HEK293 (cell line): Measurements from ENCODE around the gene IPO13.
A peak's percentile ranks its signal among the peaks of the same experiment; 100 is the strongest.

Source experiments
- CTCF ChIA-PET: fragments of 350-600 bp; formaldehyde crosslinking; extraction: SDS; loops from one replicate; lab custom pipeline; 2021; ENCODE audit warnings: antibody characterized with exemption; lab: Yijun Ruan, JAX
- POLR2A ChIA-PET: fragments of 300-600 bp; formaldehyde crosslinking; extraction: SDS; loops from one replicate; lab custom pipeline; 2020; ENCODE audit warnings: antibody characterized with exemption, inconsistent platforms; lab: Yijun Ruan, JAX
- H3K27ac ChIP-seq: fragments of 200-500 bp; sonication (Bioruptor generic); 2 replicates; pipeline ENCODE4 v1.5.1; 2014; ENCODE audit warnings: low read depth, low read length, control low read depth, inconsistent platforms; ENCODE audit errors: extremely low read depth
- H3K36me3 ChIP-seq, 2 experiments: fragments of 200-500 bp in 1 of 2; sonication (Bioruptor generic) in 1 of 2; 1 replicate in 1 of 2; 2 replicates in 1 of 2; pipeline ENCODE4 v1.5.1; 2014 to 2017; ENCODE audit warnings: inconsistent platforms in 2 of 2, low read length in 2 of 2; ENCODE audit not compliant: control insufficient read depth in 2 of 2, insufficient read depth in 1 of 2
- H3K4me1 ChIP-seq: fragments of 200-500 bp; sonication (Bioruptor generic); 2 replicates; pipeline ENCODE4 v1.5.1; 2014; ENCODE audit warnings: mild to moderate bottlenecking, low read length, inconsistent platforms; ENCODE audit not compliant: control insufficient read depth, insufficient read depth
- H3K4me3 ChIP-seq: 2 replicates; pipeline ENCODE4 v1.5.1; 2011; ENCODE audit warnings: low read depth, mild to moderate bottlenecking, control low read depth, low read length, moderate library complexity
- H3K9me3 ChIP-seq: fragments of 200-500 bp; sonication (Bioruptor generic); 2 replicates; pipeline ENCODE4 v1.5.1; 2014; ENCODE audit warnings: low read depth, low read length, inconsistent platforms; ENCODE audit not compliant: control insufficient read depth, insufficient read depth
- AEBP2 ChIP-seq: fragments of 450-650 bp; formaldehyde crosslinking; IDR thresholded peaks from 2 replicates; pipeline ENCODE4 v1.5.1; 2016; ENCODE audit warnings: missing biosample characterization, missing genetic modification characterization, borderline replicate concordance
- GLI2 ChIP-seq: fragments of 450-650 bp; formaldehyde crosslinking; IDR thresholded peaks from 2 replicates; pipeline ENCODE4; 2017; ENCODE audit warnings: missing biosample characterization, missing genetic modification characterization, low read depth, borderline replicate concordance
- KLF10 ChIP-seq: fragments of 450-650 bp; IDR thresholded peaks from 2 replicates; pipeline ENCODE4 v1.5.1; 2018; ENCODE audit warnings: missing biosample characterization, mild to moderate bottlenecking, missing genetic modification characterization
- PRDM10 ChIP-seq: fragments of 450-650 bp; formaldehyde crosslinking; IDR thresholded peaks from 2 replicates; pipeline ENCODE4 v1.5.1; 2016; ENCODE audit warnings: missing biosample characterization, missing genetic modification characterization
- SP7 ChIP-seq: fragments of 450-650 bp; formaldehyde crosslinking; IDR thresholded peaks from 2 replicates; pipeline ENCODE4 v1.5.1; 2016; ENCODE audit warnings: missing biosample characterization, missing genetic modification characterization
- TRIM28 ChIP-seq: IDR thresholded peaks from 2 replicates; pipeline ENCODE4 v1.6.1; 2011; ENCODE audit warnings: low read length, control low read depth, borderline replicate concordance
- YY2 ChIP-seq: fragments of 450-650 bp; formaldehyde crosslinking; IDR thresholded peaks from 2 replicates; pipeline ENCODE4 v1.5.1; 2016; ENCODE audit warnings: missing biosample characterization, missing genetic modification characterization
- ZBTB17 ChIP-seq: fragments of 450-650 bp; formaldehyde crosslinking; IDR thresholded peaks from 2 replicates; pipeline ENCODE4 v1.5.1; 2016; ENCODE audit warnings: missing biosample characterization, missing genetic modification characterization
- ZBTB8A ChIP-seq: fragments of 450-650 bp; formaldehyde crosslinking; IDR thresholded peaks from 2 replicates; pipeline ENCODE4 v1.5.1; 2016; ENCODE audit warnings: missing biosample characterization, missing genetic modification characterization
- ZNF473 ChIP-seq: fragments of 450-650 bp; formaldehyde crosslinking; IDR thresholded peaks from 2 replicates; pipeline ENCODE4 v1.5.1; 2017; ENCODE audit warnings: missing biosample characterization, missing genetic modification characterization
- ZNF660 ChIP-seq: fragments of 450-650 bp; IDR thresholded peaks from 2 replicates; pipeline ENCODE4 v1.5.1; 2018; ENCODE audit warnings: missing biosample characterization, mild to moderate bottlenecking, missing genetic modification characterization
- ZSCAN23 ChIP-seq: fragments of 450-650 bp; formaldehyde crosslinking; IDR thresholded peaks from 2 replicates; pipeline ENCODE4 v1.5.1; 2016; ENCODE audit warnings: missing biosample characterization, missing genetic modification characterization
- TF ChIP-seq, protein P1 (sequence below): fragments of 450-650 bp; formaldehyde crosslinking; IDR thresholded peaks from 2 replicates; pipeline ENCODE4 v1.5.1; 2016; ENCODE audit warnings: missing biosample characterization, missing genetic modification characterization
- TF ChIP-seq, protein P2 (sequence below): fragments of 450-650 bp; formaldehyde crosslinking; IDR thresholded peaks from 2 replicates; pipeline ENCODE4 v1.5.1; 2016; ENCODE audit warnings: missing biosample characterization, missing genetic modification characterization

IPO13 gene

GRCh38 chr1:43952731-43953346, 6.1 kb downstream of the IPO13 start (continued):
- TF ChIP-seq AEBP2 (no peak), ZNF473 (tag by site-specific recombination) (no peak), PRDM10 (peak; percentile 32; the same call in 1 of the 2 replicates), ZNF660 (tag by site-specific recombination) (peak; percentile 86; the same call in 1 of the 2 replicates), ZBTB8A (peak; percentile 53), GLI2 (tag by site-specific recombination) (no peak), KLF10 (no peak), TRIM28 (0 out of 2 replicates have a peak, but pooled peaks have one; percentile 40), ZBTB17 (tag by site-specific recombination) (peak; percentile 46), SP7 (tag by site-specific recombination) (peak; percentile 69), ZSCAN23 (tag by site-specific recombination) (no peak)
- TF ChIP-seq, protein P1, sequence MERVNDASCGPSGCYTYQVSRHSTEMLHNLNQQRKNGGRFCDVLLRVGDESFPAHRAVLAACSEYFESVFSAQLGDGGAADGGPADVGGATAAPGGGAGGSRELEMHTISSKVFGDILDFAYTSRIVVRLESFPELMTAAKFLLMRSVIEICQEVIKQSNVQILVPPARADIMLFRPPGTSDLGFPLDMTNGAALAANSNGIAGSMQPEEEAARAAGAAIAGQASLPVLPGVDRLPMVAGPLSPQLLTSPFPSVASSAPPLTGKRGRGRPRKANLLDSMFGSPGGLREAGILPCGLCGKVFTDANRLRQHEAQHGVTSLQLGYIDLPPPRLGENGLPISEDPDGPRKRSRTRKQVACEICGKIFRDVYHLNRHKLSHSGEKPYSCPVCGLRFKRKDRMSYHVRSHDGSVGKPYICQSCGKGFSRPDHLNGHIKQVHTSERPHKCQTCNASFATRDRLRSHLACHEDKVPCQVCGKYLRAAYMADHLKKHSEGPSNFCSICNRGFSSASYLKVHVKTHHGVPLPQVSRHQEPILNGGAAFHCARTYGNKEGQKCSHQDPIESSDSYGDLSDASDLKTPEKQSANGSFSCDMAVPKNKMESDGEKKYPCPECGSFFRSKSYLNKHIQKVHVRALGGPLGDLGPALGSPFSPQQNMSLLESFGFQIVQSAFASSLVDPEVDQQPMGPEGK (tag by site-specific recombination): 0 out of 2 replicates have a peak, but pooled peaks have one; percentile 29
- TF ChIP-seq, all 188 proteins: peak for 11

- H3K4me3 ChIP-seq: no peak overlapping the region
- H3K4me1 ChIP-seq: peaks cover 7% of the 10 kb centered on the region
- TF ChIP-seq, protein P2, sequence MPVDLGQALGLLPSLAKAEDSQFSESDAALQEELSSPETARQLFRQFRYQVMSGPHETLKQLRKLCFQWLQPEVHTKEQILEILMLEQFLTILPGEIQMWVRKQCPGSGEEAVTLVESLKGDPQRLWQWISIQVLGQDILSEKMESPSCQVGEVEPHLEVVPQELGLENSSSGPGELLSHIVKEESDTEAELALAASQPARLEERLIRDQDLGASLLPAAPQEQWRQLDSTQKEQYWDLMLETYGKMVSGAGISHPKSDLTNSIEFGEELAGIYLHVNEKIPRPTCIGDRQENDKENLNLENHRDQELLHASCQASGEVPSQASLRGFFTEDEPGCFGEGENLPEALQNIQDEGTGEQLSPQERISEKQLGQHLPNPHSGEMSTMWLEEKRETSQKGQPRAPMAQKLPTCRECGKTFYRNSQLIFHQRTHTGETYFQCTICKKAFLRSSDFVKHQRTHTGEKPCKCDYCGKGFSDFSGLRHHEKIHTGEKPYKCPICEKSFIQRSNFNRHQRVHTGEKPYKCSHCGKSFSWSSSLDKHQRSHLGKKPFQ: no peak
- TF ChIP-seq TRIM28 (0 out of 2 replicates have a peak, but pooled peaks have one; percentile 4), YY2 (tag by site-specific recombination) (no peak)
- no peak overlapping the region for H3K27ac ChIP-seq
- ChIA-PET CTCF (interaction anchor here (0.6 to 1.0 kb wide), 3 partner anchors 17 to 1000 kb away, joined by 3 read pairs; no protein-coding TSS in a partner anchor), POLR2A (interaction anchor here (0.7 to 1.4 kb wide), 2 partner anchors 19 to 303 kb away, joined by 3 read pairs; partner anchors contain the start of gene KDM4A)
- no peaks in the 10 kb centered on the region for H3K9me3 ChIP-seq
- H3K36me3 ChIP-seq: peaks cover 0 to 68% of the 10 kb centered on the region in 2 experiments; a peak in 1 of 3 replicates
Measured at GRCh38 chr1:43953361-43953760, 6.6 kb downstream of the IPO13 start.
